ENCODE data around the gene PRRC2A. TPM values are rescaled to one million over a fixed set of nuclear protein-coding genes. Genes with fewer than 3 reads are reported as not detected.

The PRRC2A gene
- total and polyA plus RNA-seq, 4 experiments from 2014 or later: 0.09 to 218 (median 113) TPM

- peaks cover 40 to 80% (median 56%) of the 10 kb centered on the region in 4 donors for H3K4me1 Mint-ChIP-seq
- DNase-seq: no peak
- ChIA-PET CTCF (ENCODE audit: partially characterized antibody) (interaction anchor here (0.8 to 4.6 kb wide), 7 partner anchors 8 to 176 kb away, joined by 3 to 28 read pairs (median 4); partner anchors contain the start of genes ABHD16A, CSNK2B and GPANK1), POLR2A (ENCODE audit: partially characterized antibody) (interaction anchor here (3.4 to 7.2 kb wide), 5 partner anchors 9 to 176 kb away, joined by 14 to 269 read pairs (median 31); partner anchors contain the start of genes C6orf47, CSNK2B, GPANK1 and HSPA1B)
- no peaks in the 10 kb centered on the region for H3K27me3 Mint-ChIP-seq
- H3K9me3 Mint-ChIP-seq: peaks cover 0 to 13% (median 0%) of the 10 kb centered on the region in 8 donors
- intact Hi-C loops (cut with micrococcal nuclease): loop anchor here (5.0 to 10.0 kb wide), 2 partner anchors 72 to 1190 kb away; partner anchors contain the start of genes LTB and PSMB8
- H3K27ac Mint-ChIP-seq: peak overlapping the region in 2 of 7 donors; percentile 55 to 57
- H3K27me3 ChIP-seq (ENCODE audit: insufficient read depth, low read length): no peaks in the 10 kb centered on the region
- H3K4me3 ChIP-seq (ENCODE audit: low read length in 2 of 2): no peak overlapping the region
- peaks cover 8% of the 10 kb centered on the region for H3K36me3 ChIP-seq (ENCODE audit: insufficient read depth, low read length)
- peaks cover 49% of the 10 kb centered on the region for H3K4me1 ChIP-seq (ENCODE audit: insufficient read depth, low read length)
- H3K27ac ChIP-seq (ENCODE audit: low read depth, low read length): no peak overlapping the region
- no peaks in the 10 kb centered on the region for H3K9me3 ChIP-seq (ENCODE audit: control insufficient read depth in 1 of 2, low read length in 2 of 2)
- peaks cover 6 to 44% of the 10 kb centered on the region in 2 donors for H3K36me3 Mint-ChIP-seq
- H3K4me3 Mint-ChIP-seq: peak overlapping the region in 2 of 8 donors; percentile 29 to 42
These were observed 34.2 kb downstream of the PRRC2A start for GRCh38 chr6:31654574-31655348.

DNA sequence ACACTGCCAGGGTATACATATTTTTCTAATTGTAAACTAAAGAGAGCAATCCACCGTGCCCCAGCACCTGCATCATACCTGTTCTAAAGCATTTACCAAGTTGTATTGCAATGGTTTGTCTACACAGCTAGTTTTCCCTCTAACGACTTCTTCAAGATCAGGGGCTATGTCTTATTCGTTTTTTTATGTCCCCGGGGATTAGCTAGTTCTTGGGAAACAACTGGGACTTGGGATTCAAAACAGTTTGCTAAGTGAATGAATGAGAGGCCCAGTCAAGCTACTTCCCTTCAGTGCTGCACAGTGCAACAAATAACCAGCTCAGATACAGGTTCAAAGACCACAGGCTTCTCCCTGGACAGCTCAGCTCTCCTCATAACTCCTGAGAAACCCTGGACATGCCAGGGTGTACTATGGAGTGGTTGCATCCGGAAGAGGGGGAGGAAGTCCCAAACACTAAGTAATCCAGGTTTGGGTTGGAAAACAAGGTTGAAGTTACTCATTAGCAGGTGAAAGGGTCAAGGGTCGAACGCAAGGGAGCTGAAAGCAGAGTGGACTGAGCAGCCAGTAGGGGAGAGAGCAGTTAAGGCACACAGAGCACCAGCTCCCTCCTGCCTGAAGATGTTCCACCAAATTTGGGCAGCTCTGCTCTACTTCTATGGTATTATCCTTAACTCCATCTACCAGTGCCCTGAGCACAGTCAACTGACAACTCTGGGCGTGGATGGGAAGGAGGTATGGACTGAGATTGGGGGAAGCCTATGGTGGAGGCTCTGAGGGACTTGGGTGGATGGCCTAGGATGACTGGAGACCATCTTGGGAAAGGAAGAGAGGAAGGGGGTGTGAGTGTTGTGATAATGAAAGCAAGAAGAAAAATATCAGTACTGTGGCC, 35.1 kb downstream of the PRRC2A start, which contains the start of gene APOM:
Gene APOM (plus strand): TSS at position 546 of the 889 bp plus-strand sequence. CDS start 73 bp downstream, at position 619.
- intact Hi-C loops (cut with micrococcal nuclease): loop anchor here (10.0 kb wide), 1 partner anchor 1189 kb away; the partner anchor contains the start of gene PSMB8
- H3K36me3 Mint-ChIP-seq: peaks cover 6 to 50% of the 10 kb centered on the region in 2 donors
- H3K9me3 ChIP-seq (ENCODE audit: control insufficient read depth in 1 of 2, low read length in 2 of 2): no peaks in the 10 kb centered on the region
- H3K27ac Mint-ChIP-seq: peak within 1 kb of the TSS; percentile 37 to 88 (median 70)
- POLR2A ChIA-PET (ENCODE audit: partially characterized antibody): interaction anchor here (1.4 to 7.2 kb wide), 2 partner anchors 8 to 35 kb away, joined by 5 to 269 read pairs; partner anchors contain the start of genes C6orf47, CSNK2B, GPANK1 and PRRC2A
- H3K4me1 Mint-ChIP-seq: peaks cover 42 to 78% (median 58%) of the 10 kb centered on the region in 4 donors
- no peak within 1 kb of the TSS for H3K27ac ChIP-seq (ENCODE audit: low read depth, low read length)
- peak within 1 kb of the TSS in 4 of 8 donors; percentile 28 to 58 (median 39) for H3K4me3 Mint-ChIP-seq
- H3K27me3 Mint-ChIP-seq: no peaks in the 10 kb centered on the region
- no peak within 1 kb of the TSS for H3K4me3 ChIP-seq (ENCODE audit: low read length in 2 of 2)
- CTCF ChIA-PET (ENCODE audit: partially characterized antibody): interaction anchor here (0.7 to 4.6 kb wide), 8 partner anchors 9 to 175 kb away, joined by 3 to 28 read pairs (median 3); partner anchors contain the start of genes CSNK2B and GPANK1
- no peak for DNase-seq
- peaks cover 0 to 15% (median 0%) of the 10 kb centered on the region in 8 donors for H3K9me3 Mint-ChIP-seq
- H3K4me1 ChIP-seq (ENCODE audit: insufficient read depth, low read length): peaks cover 50% of the 10 kb centered on the region
- no peaks in the 10 kb centered on the region for H3K27me3 ChIP-seq (ENCODE audit: insufficient read depth, low read length)
- peaks cover 5% of the 10 kb centered on the region for H3K36me3 ChIP-seq (ENCODE audit: insufficient read depth, low read length)

DNA sequence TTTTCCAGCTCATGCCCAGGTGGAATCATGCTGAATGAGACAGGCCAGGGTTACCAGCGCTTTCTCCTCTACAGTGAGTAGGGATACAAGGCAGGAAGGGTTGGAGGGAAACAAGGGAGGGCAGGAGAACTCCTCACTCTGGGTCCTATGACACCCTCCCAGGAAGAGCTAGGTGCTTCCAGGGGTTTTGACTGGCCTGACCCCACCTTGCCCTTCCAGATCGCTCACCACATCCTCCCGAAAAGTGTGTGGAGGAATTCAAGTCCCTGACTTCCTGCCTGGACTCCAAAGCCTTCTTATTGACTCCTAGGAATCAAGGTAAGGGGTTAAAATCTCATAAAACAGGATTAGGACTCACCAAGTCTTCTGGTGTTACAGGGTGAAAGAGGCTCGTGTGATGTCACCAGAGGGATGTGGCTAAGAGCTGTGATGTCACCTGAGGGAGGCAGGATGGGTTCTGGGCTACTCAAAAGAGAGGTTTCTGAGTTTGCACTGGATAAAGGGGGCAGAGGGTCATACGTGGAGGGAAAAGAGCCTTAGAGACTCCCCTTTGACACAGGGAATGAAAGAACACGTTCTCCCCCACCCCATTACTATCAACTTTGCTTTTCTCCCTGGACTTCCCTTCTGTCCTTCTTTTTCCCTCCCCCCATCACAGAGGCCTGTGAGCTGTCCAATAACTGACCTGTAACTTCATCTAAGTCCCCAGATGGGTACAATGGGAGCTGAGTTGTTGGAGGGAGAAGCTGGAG, 37.1 kb downstream of the PRRC2A start:
- Mint-ChIP-seq H3K4me3 (peak overlapping the region; percentile 60 to 93 (median 72)), H3K36me3 (peaks cover 6 to 42% of the 10 kb centered on the region in 2 donors), H3K4me1 (peaks cover 36 to 80% (median 54%) of the 10 kb centered on the region in 4 donors), H3K27ac (peak overlapping the region; percentile 75 to 94 (median 88)), H3K27me3 (no peaks in the 10 kb centered on the region), H3K9me3 (peaks cover 0 to 4% (median 0%) of the 10 kb centered on the region in 8 donors)
- Histone ChIP-seq H3K27me3 (ENCODE audit: insufficient read depth, low read length) (no peaks in the 10 kb centered on the region), H3K4me3 (ENCODE audit: low read length in 2 of 2) (no peak overlapping the region), H3K36me3 (ENCODE audit: insufficient read depth, low read length) (peaks cover 13% of the 10 kb centered on the region), H3K27ac (ENCODE audit: low read depth, low read length) (no peak overlapping the region), H3K9me3 (ENCODE audit: control insufficient read depth in 1 of 2, low read length in 2 of 2) (no peaks in the 10 kb centered on the region), H3K4me1 (ENCODE audit: insufficient read depth, low read length) (peaks cover 48% of the 10 kb centered on the region)
- intact Hi-C loops (cut with micrococcal nuclease): loop anchor here (10.0 kb wide), 1 partner anchor 1187 kb away; the partner anchor contains the start of gene PSMB8
- ChIA-PET CTCF (ENCODE audit: partially characterized antibody) (interaction anchor here (1.2 kb wide), 1 partner anchor 172 kb away, joined by 4 read pairs; no protein-coding TSS in a partner anchor), POLR2A (ENCODE audit: partially characterized antibody) (interaction anchor here (0.6 to 1.1 kb wide), 2 partner anchors 38 to 173 kb away, joined by 3 to 4 read pairs; no protein-coding TSS in a partner anchor)
- DNase-seq: peak in 2 of 5 donors; percentile 24 to 72

DNA sequence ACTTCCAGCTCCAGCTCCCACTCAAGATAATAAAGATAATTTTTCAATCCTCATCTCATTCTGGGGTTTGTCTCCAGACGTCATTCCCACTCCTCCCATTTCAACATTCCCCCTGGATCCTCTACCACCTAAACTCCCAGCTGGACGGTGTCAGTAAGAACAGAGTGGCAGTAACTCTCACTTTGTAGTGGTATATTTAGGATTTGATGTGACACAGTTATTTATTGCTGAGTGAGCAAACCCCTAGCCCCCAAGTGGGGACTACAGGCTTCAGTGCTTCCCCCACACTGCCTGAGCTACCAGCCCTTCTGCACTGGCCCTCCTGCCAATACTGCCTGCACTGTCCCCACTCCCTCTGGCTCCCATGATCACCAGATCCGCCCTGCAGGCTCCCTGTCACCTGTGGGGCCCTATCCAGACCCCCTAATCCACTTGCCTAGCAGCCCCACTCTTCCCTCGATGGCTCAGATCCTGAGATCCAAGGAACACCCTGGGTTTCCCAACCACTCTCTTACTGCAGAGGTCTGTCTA, 37.7 kb downstream of the PRRC2A start:
- no peaks in the 10 kb centered on the region for H3K9me3 ChIP-seq (ENCODE audit: control insufficient read depth in 1 of 2, low read length in 2 of 2)
- H3K27me3 ChIP-seq (ENCODE audit: insufficient read depth, low read length): no peaks in the 10 kb centered on the region
- POLR2A ChIA-PET (ENCODE audit: partially characterized antibody): interaction anchor here (1.1 kb wide), 1 partner anchor 172 kb away, joined by 4 read pairs; no protein-coding TSS in a partner anchor
- peaks cover 53% of the 10 kb centered on the region for H3K4me1 ChIP-seq (ENCODE audit: insufficient read depth, low read length)
- peak overlapping the region; percentile 84 for H3K27ac ChIP-seq (ENCODE audit: low read depth, low read length)
- intact Hi-C loops (cut with micrococcal nuclease): loop anchor here (10.0 kb wide), 1 partner anchor 1187 kb away; the partner anchor contains the start of gene PSMB8
- DNase-seq: no peak
- CTCF ChIA-PET (ENCODE audit: partially characterized antibody): interaction anchor here (1.2 kb wide), 1 partner anchor 172 kb away, joined by 4 read pairs; no protein-coding TSS in a partner anchor
- Mint-ChIP-seq H3K4me3 (peak overlapping the region; percentile 45 to 93 (median 70)), H3K4me1 (peaks cover 36 to 78% (median 52%) of the 10 kb centered on the region in 4 donors), H3K9me3 (peaks cover 0 to 2% (median 0%) of the 10 kb centered on the region in 8 donors), H3K27me3 (no peaks in the 10 kb centered on the region), H3K27ac (peak overlapping the region; percentile 87 to 94 (median 88)), H3K36me3 (peaks cover 7 to 40% of the 10 kb centered on the region in 2 donors)
- no peak overlapping the region for H3K4me3 ChIP-seq (ENCODE audit: low read length in 2 of 2)
- peaks cover 13% of the 10 kb centered on the region for H3K36me3 ChIP-seq (ENCODE audit: insufficient read depth, low read length)

DNA sequence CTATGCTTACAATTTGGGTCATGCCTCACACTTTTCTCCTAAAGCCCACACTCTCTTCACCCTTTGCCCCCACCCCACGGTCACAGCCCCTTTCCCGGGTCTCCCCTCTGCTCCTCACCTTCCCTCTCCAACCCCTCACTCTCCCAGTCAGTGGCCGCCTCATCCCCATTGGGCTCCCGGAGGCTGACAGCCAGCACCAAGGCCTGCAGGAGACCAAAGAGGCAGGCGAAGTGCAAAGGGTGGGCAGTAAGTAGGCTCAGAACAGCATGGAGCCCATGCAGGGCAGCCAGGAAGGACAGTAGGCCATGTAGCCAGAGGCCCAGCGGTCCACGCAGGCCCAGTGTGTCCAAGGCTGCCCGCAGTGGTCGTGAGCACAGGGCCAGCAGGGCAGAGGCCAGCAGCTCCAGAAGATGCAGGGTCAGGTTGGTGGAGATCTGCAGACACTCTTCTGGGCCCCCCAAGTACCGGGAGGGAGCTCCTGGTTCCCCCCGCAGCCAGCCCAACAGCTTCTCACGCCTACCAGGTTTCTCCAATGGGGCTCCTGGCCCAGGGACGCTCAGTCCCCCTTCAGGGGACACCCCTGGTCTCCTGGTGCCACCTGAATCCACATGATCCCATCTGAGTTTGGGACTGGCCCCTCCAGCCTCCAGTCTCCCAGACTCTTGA, 38.6 kb downstream of the PRRC2A start:
- Histone ChIP-seq H3K27ac (ENCODE audit: low read depth, low read length) (peak overlapping the region; percentile 84), H3K36me3 (ENCODE audit: insufficient read depth, low read length) (peaks cover 13% of the 10 kb centered on the region), H3K4me1 (ENCODE audit: insufficient read depth, low read length) (peaks cover 56% of the 10 kb centered on the region), H3K27me3 (ENCODE audit: insufficient read depth, low read length) (no peaks in the 10 kb centered on the region), H3K4me3 (ENCODE audit: low read length in 2 of 2) (peak overlapping the region; percentile 30 to 83), H3K9me3 (ENCODE audit: control insufficient read depth in 1 of 2, low read length in 2 of 2) (no peaks in the 10 kb centered on the region)
- peak overlapping the region; percentile 86 to 93 (median 92) for H3K4me3 Mint-ChIP-seq
- peaks cover 43 to 81% (median 59%) of the 10 kb centered on the region in 4 donors for H3K4me1 Mint-ChIP-seq
- no peak for DNase-seq
- ChIA-PET POLR2A (ENCODE audit: partially characterized antibody) (interaction anchor here (2.4 to 8.6 kb wide), 2 partner anchors 6 to 44 kb away, joined by 6 to 269 read pairs; partner anchors contain the start of genes ABHD16A, APOM and BAG6), CTCF (ENCODE audit: partially characterized antibody) (no interaction called here)
- peak overlapping the region; percentile 84 to 95 (median 90) for H3K27ac Mint-ChIP-seq
- intact Hi-C loops (cut with micrococcal nuclease): loop anchor here (10.0 kb wide), 1 partner anchor 1186 kb away; the partner anchor contains the start of gene PSMB8
- H3K9me3 Mint-ChIP-seq: peaks cover 0 to 2% (median 0%) of the 10 kb centered on the region in 8 donors
- peaks cover 14 to 49% of the 10 kb centered on the region in 2 donors for H3K36me3 Mint-ChIP-seq
- no peaks in the 10 kb centered on the region for H3K27me3 Mint-ChIP-seq
